ENCODE data around the gene ZNF444.

DNA sequence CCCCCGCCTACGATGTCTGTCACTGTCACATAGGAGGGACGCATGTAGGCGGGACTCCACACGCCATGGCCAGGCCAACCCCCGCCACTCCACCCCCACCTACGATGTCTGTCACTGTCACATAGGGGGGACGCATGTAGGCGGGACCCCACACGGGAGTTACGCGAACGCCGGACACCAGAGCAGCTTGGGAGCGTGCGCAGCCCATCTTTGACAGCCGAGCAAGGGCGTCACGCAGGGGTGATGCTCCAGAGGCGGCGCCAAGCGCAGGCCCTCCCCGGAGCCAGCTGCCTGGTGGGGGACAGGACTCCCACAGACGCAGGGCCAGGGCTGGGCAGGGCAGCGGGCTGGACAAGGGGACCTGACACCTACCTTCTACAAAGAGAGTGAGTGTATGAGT, 40.0 kb upstream of the ZNF444 start:
- TF ChIP-seq, protein P1, sequence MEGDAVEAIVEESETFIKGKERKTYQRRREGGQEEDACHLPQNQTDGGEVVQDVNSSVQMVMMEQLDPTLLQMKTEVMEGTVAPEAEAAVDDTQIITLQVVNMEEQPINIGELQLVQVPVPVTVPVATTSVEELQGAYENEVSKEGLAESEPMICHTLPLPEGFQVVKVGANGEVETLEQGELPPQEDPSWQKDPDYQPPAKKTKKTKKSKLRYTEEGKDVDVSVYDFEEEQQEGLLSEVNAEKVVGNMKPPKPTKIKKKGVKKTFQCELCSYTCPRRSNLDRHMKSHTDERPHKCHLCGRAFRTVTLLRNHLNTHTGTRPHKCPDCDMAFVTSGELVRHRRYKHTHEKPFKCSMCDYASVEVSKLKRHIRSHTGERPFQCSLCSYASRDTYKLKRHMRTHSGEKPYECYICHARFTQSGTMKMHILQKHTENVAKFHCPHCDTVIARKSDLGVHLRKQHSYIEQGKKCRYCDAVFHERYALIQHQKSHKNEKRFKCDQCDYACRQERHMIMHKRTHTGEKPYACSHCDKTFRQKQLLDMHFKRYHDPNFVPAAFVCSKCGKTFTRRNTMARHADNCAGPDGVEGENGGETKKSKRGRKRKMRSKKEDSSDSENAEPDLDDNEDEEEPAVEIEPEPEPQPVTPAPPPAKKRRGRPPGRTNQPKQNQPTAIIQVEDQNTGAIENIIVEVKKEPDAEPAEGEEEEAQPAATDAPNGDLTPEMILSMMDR (IDR thresholded peaks at IDR 0.05), result no peak
- TF ChIP-seq POLR2A (IDR thresholded peaks at IDR 0.05), result no peak

All from body of pancreas (tissue), 4 donors.